Esophagus squamous epithelium (tissue), 4 donors: Measurements from ENCODE around the gene HECW1.

Experiments used
- POLR2A ChIP-seq, 4 donors: fragments of 450-650 bp; IDR thresholded peaks; one replicate each; pipeline ENCODE4 v1.6.1; 2017; ENCODE audit warnings: antibody characterized with exemption in 4 of 4, mild to moderate bottlenecking in 4 of 4, moderate library complexity in 3 of 4
- TF ChIP-seq, protein P1 (sequence below), 6 experiments: fragments of 450-650 bp in 4 of 6; fragments of 200-600 bp in 2 of 6; sonication (generic) in 2 of 6; IDR thresholded peaks; one replicate each; pipeline ENCODE4 v1.5.1; 2016 to 2019; ENCODE audit warnings: antibody characterized with exemption in 6 of 6, mild to moderate bottlenecking in 4 of 6, moderate library complexity in 4 of 6

GRCh38 chr7:43234968-43235367 lies 122.5 kb downstream of the HECW1 start:
- TF ChIP-seq POLR2A (IDR thresholded peaks at IDR 0.05) = no peak
- TF ChIP-seq, protein P1, sequence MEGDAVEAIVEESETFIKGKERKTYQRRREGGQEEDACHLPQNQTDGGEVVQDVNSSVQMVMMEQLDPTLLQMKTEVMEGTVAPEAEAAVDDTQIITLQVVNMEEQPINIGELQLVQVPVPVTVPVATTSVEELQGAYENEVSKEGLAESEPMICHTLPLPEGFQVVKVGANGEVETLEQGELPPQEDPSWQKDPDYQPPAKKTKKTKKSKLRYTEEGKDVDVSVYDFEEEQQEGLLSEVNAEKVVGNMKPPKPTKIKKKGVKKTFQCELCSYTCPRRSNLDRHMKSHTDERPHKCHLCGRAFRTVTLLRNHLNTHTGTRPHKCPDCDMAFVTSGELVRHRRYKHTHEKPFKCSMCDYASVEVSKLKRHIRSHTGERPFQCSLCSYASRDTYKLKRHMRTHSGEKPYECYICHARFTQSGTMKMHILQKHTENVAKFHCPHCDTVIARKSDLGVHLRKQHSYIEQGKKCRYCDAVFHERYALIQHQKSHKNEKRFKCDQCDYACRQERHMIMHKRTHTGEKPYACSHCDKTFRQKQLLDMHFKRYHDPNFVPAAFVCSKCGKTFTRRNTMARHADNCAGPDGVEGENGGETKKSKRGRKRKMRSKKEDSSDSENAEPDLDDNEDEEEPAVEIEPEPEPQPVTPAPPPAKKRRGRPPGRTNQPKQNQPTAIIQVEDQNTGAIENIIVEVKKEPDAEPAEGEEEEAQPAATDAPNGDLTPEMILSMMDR (IDR thresholded peaks at IDR 0.05) = no peak
